A673 (cell line): ENCODE data around the gene STPG2. TPM values are rescaled to one million over a fixed set of nuclear protein-coding genes. Genes with fewer than 3 reads are reported as not detected.
"Not testable (repeated sequence)": the region's sequence is repeated elsewhere in the genome, so short reads cannot be mapped to it uniquely, and the experiment has no call there.

Experiments used
- BruUV-seq: library from RNA; stranded (reverse); fragments of 400-500 nt; replicated peaks from 2 replicates; lab custom pipeline; 2021; lab: Mats Ljungman, UMichigan
- CTCF ChIA-PET: fragments of 300-600 bp; sonication (Branson Sonifier 250); formaldehyde crosslinking; loops from one replicate; lab custom pipeline; 2022; ENCODE audit warnings: antibody characterized with exemption; lab: Charles Lee
- POLR2A ChIA-PET: fragments of 300-600 bp; sonication (Branson Sonifier 250); formaldehyde crosslinking; loops from one replicate; lab custom pipeline; 2022; ENCODE audit warnings: antibody characterized with exemption; ENCODE audit not compliant: low non-redundant PET; lab: Charles Lee
- DNase-seq: peaks from one replicate; pipeline ENCODE4 v3.0.0-alpha.2; 2015; ENCODE audit warnings: low spot score
- H3K27ac ChIP-seq: fragments of 200-600 bp; sonication (generic); 2 replicates; pipeline ENCODE4 v1.5.1; 2016; ENCODE audit warnings: mixed run types, low read depth, mild to moderate bottlenecking, mixed read lengths, antibody characterized with exemption, low read length; ENCODE audit not compliant: poor library complexity, severe bottlenecking
- H3K27me3 ChIP-seq: fragments of 200-600 bp; sonication (generic); replicated peaks from 2 replicates; pipeline ENCODE4 v1.6.1; 2017; ENCODE audit warnings: mixed run types, low read depth, mild to moderate bottlenecking, mixed read lengths, antibody characterized with exemption, low read length; ENCODE audit not compliant: insufficient read depth, poor library complexity
- H3K36me3 ChIP-seq: fragments of 200-600 bp; sonication (generic); 2 replicates; pipeline ENCODE4 v1.6.1; 2016; ENCODE audit warnings: mixed run types, mild to moderate bottlenecking, mixed read lengths, antibody characterized with exemption, low read length; ENCODE audit not compliant: insufficient read depth, poor library complexity, severe bottlenecking
- H3K4me1 ChIP-seq: fragments of 200-600 bp; sonication (generic); 2 replicates; pipeline ENCODE4 v1.6.1; 2017; ENCODE audit warnings: mixed run types, mild to moderate bottlenecking, mixed read lengths, antibody characterized with exemption, low read length; ENCODE audit not compliant: insufficient read depth, poor library complexity, severe bottlenecking
- H3K4me3 ChIP-seq: fragments of 200-600 bp; sonication (generic); 2 replicates; pipeline ENCODE4 v1.5.1; 2016; ENCODE audit warnings: low read depth, mixed run types, mild to moderate bottlenecking, mixed read lengths, low read length; ENCODE audit not compliant: poor library complexity, severe bottlenecking
- H3K9me3 ChIP-seq: fragments of 200-600 bp; sonication (generic); 2 replicates; pipeline ENCODE4 v1.6.1; 2016; ENCODE audit warnings: mixed run types, low read depth, mild to moderate bottlenecking, mixed read lengths, antibody characterized with exemption, low read length; ENCODE audit not compliant: poor library complexity, severe bottlenecking
- CTCF ChIP-seq: fragments of 300-800, 200-600 bp; sonication (generic); conservative IDR thresholded peaks from 2 replicates; pipeline ENCODE4 v1.5.1; 2017; ENCODE audit warnings: low read depth, mild to moderate bottlenecking, antibody characterized with exemption, low read length, moderate library complexity, mixed read lengths
- EZH2 ChIP-seq: fragments of 200-600 bp; sonication (generic); IDR thresholded peaks from 2 replicates; pipeline ENCODE4 v1.6.1; 2017; ENCODE audit warnings: borderline replicate concordance, low read depth, mild to moderate bottlenecking, mixed read lengths, antibody characterized with exemption, low read length; ENCODE audit not compliant: poor library complexity, severe bottlenecking
- intact Hi-C: fragments of 100-400 bp; cut with micrococcal nuclease; formaldehyde crosslinking; loops from one replicate; pipeline ENCODE4 v1.10.0; 2022; ENCODE audit not compliant: unreplicated experiment
- total RNA-seq: library from RNA; stranded (reverse); gene quantifications from 2 replicates; pipeline ENCODE4 v1.2.3, GENCODE V29; 2021

The STPG2 gene
- total RNA-seq, 1 experiment from 2014 or later: not detected

- TF ChIP-seq EZH2: no peak
- Histone ChIP-seq H3K9me3 (no peaks in the 10 kb centered on the region), H3K4me3 (no peak overlapping the region), H3K27me3 (no peaks in the 10 kb centered on the region), H3K4me1 (no peaks in the 10 kb centered on the region), H3K36me3 (no peaks in the 10 kb centered on the region), H3K27ac (no peak overlapping the region)
- DNase-seq: no peak
- BruUV-seq: no TSS peak
- ChIA-PET POLR2A (no interaction called here), CTCF (no interaction called here)
- intact Hi-C loops: no loop called here
These were observed 500.1 kb downstream of the STPG2 start for GRCh38 chr4:97643179-97643578.

- Histone ChIP-seq H3K27me3 (no peaks in the 10 kb centered on the region), H3K9me3 (no peaks in the 10 kb centered on the region), H3K27ac (no peak overlapping the region), H3K4me3 (no peak overlapping the region), H3K36me3 (no peaks in the 10 kb centered on the region), H3K4me1 (no peaks in the 10 kb centered on the region)
- BruUV-seq: no TSS peak
- ChIA-PET CTCF (no interaction called here), POLR2A (no interaction called here)
- TF ChIP-seq CTCF: no peak
- DNase-seq: no peak
- intact Hi-C loops: no loop called here
These were observed 503.3 kb downstream of the STPG2 start for GRCh38 chr4:97639961-97640360.

- DNase-seq, H3K36me3 ChIP-seq, H3K4me3 ChIP-seq, POLR2A ChIA-PET, H3K27me3 ChIP-seq, H3K4me1 ChIP-seq, H3K27ac ChIP-seq, BruUV-seq, H3K9me3 ChIP-seq, intact Hi-C loops, CTCF ChIA-PET: not testable (repeated sequence)
These were observed 509.4 kb downstream of the STPG2 start for GRCh38 chr4:97633831-97634230.

GRCh38 chr4:97627750-97628149, 515.5 kb downstream of the STPG2 start:
- no peak for DNase-seq
- Histone ChIP-seq H3K4me3 (no peak overlapping the region), H3K36me3 (no peaks in the 10 kb centered on the region), H3K4me1 (no peaks in the 10 kb centered on the region), H3K9me3 (no peaks in the 10 kb centered on the region), H3K27ac (no peak overlapping the region), H3K27me3 (no peaks in the 10 kb centered on the region)
- ChIA-PET POLR2A (no interaction called here), CTCF (no interaction called here)
- no peak for TF ChIP-seq CTCF
- TF ChIP-seq EZH2: no peak
- intact Hi-C loops: no loop called here
- no TSS peak for BruUV-seq
